ENCODE data around the gene PSIP1.

DNA sequence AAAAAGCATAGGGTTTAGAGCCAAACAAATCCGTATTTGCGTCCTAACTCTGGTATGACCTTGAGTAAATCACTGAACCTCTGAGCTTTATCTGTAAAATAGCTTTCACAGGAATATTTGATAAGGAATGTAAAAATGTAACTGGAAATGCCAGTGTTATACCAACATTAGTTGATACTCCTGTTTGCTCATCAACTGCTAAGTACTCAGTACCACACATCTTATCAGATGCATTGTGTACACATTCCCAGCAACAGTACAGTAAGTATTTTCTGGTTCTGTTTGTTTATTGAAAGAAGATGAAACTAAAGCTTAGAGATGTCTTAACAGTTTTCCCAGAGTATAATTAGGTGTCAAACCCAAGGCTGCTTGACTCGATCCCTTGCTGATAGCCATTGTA lies 66.6 kb downstream of the PSIP1 start:
- TF ChIP-seq REPIN1 (tag by site-specific recombination; IDR thresholded peaks at IDR 0.05; ENCODE audit: low read depth) (no peak), ATF2 (tag by site-specific recombination; IDR thresholded peaks at IDR 0.05; ENCODE audit: low read depth) (no peak), CTCF (tag by site-specific recombination; IDR thresholded peaks at IDR 0.05) (no peak), PRDM10 (tag by site-specific recombination; IDR thresholded peaks at IDR 0.05) (no peak), SALL2 (tag by site-specific recombination; IDR thresholded peaks at IDR 0.05; ENCODE audit: borderline replicate concordance) (no peak), ZNF24 (tag by site-specific recombination; IDR thresholded peaks at IDR 0.05) (no peak), GLI2 (tag by site-specific recombination; IDR thresholded peaks at IDR 0.05; ENCODE audit: borderline replicate concordance, low read depth) (no peak), ZNF114 (tag by site-specific recombination; IDR thresholded peaks at IDR 0.05) (no peak), EGR2 (tag by site-specific recombination; IDR thresholded peaks at IDR 0.05; ENCODE audit: low read depth) (no peak), ZFP37 (tag by site-specific recombination; IDR thresholded peaks at IDR 0.05) (no peak), GFI1B (tag by site-specific recombination; IDR thresholded peaks at IDR 0.05) (no peak), YY1 (tag by site-specific recombination; IDR thresholded peaks at IDR 0.05) (no peak), ZBTB1 (tag by site-specific recombination; IDR thresholded peaks at IDR 0.05) (no peak)
